GM18517 (cell line): ENCODE data around the gene REL.
"Not testable (repeated sequence)": the region's sequence is repeated elsewhere in the genome, so short reads cannot be mapped to it uniquely, and the experiment has no call there.

Source experiments
- ATAC-seq: cut with Tn5 transposase; IDR thresholded peaks from one replicate; pipeline ENCODE4 v1.9.1; 2021; ENCODE audit warnings: mild to moderate bottlenecking, moderate library complexity; ENCODE audit not compliant: unreplicated experiment

The REL gene

GRCh38 chr2:60881047-60881932, at the start of gene REL:
TSS of gene REL (plus strand) at chr2:60881574. CDS start at chr2:60881841, 267 bp downstream.
- peak; percentile 68 for ATAC-seq

GRCh38 chr2:60831921-60832320, 49.5 kb upstream of the REL start:
- no peak for ATAC-seq

GRCh38 chr2:60832621-60833020, 48.8 kb upstream of the REL start:
- ATAC-seq: no peak

- peak; percentile 56 for ATAC-seq
Observed at GRCh38 chr2:60834270-60834717, 47.1 kb upstream of the REL start.

GRCh38 chr2:60836491-60836890, 44.9 kb upstream of the REL start:
- no peak for ATAC-seq

- ATAC-seq: peak; percentile 42
Observed at GRCh38 chr2:60837123-60837522, 44.3 kb upstream of the REL start.

GRCh38 chr2:60838481-60838880, 42.9 kb upstream of the REL start:
- ATAC-seq: no peak

- ATAC-seq: peak; percentile 43
Observed at GRCh38 chr2:60839126-60839813, 42.1 kb upstream of the REL start.

GRCh38 chr2:60840880-60841279, 40.5 kb upstream of the REL start:
- ATAC-seq: peak; percentile 50

GRCh38 chr2:60843006-60843405, 38.4 kb upstream of the REL start:
- ATAC-seq: no peak

GRCh38 chr2:60844105-60844504, 37.3 kb upstream of the REL start:
- no peak for ATAC-seq

- no peak for ATAC-seq
Observed at GRCh38 chr2:60847854-60848253, 33.5 kb upstream of the REL start.

- no peak for ATAC-seq
Observed at GRCh38 chr2:60849187-60849586, 32.2 kb upstream of the REL start.

GRCh38 chr2:60852282-60852860, 29.0 kb upstream of the REL start:
- no peak for ATAC-seq

- ATAC-seq: no peak
Observed at GRCh38 chr2:60853531-60853930, 27.8 kb upstream of the REL start.

GRCh38 chr2:60855989-60856669, 25.2 kb upstream of the REL start:
- no peak for ATAC-seq

GRCh38 chr2:60857056-60857455, 24.3 kb upstream of the REL start:
- no peak for ATAC-seq

- no peak for ATAC-seq
Observed at GRCh38 chr2:60858897-60859311, 22.5 kb upstream of the REL start.

- ATAC-seq: no peak
Observed at GRCh38 chr2:60861736-60862135, 19.6 kb upstream of the REL start.

- ATAC-seq: no peak
Observed at GRCh38 chr2:60862642-60863041, 18.7 kb upstream of the REL start.

- not testable (repeated sequence) for ATAC-seq
Observed at GRCh38 chr2:60865361-60865760, 16.0 kb upstream of the REL start.
